Fibroblast of pulmonary artery (primary cell): Measurements from ENCODE around the gene RABGAP1L.

Experiments
- DNase-seq: peaks from one replicate; pipeline ENCODE4 v3.0.0-alpha.2; 2010; ENCODE audit warnings: low read depth
- H3K4me3 ChIP-seq: replicated peaks from 2 replicates; pipeline ENCODE4 v1.5.1; 2011; ENCODE audit warnings: low read depth, mild to moderate bottlenecking, control low read depth, low read length, moderate library complexity
- TF ChIP-seq, protein P1 (sequence below): IDR thresholded peaks from 2 replicates; pipeline ENCODE4 v1.5.1; 2011; ENCODE audit warnings: mild to moderate bottlenecking, control low read depth, low read length, inconsistent platforms; ENCODE audit errors: missing control alignments

Gene RABGAP1L

DNA sequence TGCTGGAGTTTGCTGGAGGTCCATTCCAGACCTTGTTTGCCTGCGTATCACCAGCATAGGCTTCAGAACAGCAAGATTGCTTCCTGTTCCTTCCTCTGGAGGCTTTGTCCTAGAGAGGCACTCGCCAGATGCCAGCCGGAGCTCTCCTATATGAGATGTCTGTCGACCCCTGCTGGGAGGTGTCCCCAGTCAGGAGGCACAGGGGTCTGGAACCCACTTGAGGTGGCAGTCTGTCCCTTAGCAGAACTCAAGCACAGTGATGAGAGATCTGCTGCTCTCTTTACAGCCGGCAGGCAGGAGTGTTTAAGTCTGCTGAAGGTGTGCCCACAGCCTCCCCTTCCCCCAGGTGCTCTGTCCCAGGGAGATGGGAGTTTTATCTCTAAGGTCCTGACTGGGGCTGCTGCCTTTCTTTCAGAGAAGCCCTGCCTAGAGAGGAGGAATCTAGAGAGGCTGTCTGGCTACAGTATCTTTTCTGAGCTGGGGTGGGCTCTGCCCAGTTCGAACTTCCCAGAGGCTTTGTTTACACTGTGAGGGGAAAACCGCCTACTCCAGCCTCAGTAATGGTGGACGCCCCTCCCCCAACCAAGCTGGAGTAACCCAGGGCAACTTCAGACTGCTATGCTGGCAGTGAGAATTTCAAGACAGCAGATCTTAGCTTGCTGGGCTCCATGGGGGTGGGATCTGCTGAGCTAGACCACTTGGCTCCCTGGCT, 493.4 kb downstream of the RABGAP1L start:
- H3K4me3 ChIP-seq: no peak overlapping the region
- TF ChIP-seq, protein P1, sequence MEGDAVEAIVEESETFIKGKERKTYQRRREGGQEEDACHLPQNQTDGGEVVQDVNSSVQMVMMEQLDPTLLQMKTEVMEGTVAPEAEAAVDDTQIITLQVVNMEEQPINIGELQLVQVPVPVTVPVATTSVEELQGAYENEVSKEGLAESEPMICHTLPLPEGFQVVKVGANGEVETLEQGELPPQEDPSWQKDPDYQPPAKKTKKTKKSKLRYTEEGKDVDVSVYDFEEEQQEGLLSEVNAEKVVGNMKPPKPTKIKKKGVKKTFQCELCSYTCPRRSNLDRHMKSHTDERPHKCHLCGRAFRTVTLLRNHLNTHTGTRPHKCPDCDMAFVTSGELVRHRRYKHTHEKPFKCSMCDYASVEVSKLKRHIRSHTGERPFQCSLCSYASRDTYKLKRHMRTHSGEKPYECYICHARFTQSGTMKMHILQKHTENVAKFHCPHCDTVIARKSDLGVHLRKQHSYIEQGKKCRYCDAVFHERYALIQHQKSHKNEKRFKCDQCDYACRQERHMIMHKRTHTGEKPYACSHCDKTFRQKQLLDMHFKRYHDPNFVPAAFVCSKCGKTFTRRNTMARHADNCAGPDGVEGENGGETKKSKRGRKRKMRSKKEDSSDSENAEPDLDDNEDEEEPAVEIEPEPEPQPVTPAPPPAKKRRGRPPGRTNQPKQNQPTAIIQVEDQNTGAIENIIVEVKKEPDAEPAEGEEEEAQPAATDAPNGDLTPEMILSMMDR: no peak
- DNase-seq: no peak

DNA sequence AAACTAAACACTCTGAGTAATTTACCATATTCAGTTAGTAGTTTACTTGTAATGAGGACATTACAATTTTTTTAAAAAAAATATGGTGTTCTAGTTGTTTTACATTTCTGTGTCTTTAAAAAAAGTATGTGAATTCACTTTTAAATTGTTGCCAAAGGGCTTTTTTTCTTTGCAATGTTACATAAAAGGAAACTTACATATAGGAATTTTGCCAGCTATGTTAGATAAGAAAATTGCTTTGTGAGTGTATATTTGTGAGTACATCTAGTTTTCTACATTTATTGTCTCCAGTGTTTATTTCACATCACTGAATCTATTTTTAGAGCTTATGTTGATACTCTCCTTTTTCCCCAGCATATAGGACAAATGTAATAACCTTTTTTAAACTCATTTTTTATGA, 495.2 kb downstream of the RABGAP1L start:
- peak; percentile 4 for DNase-seq
- no peak overlapping the region for H3K4me3 ChIP-seq
- TF ChIP-seq, protein P1: no peak

GRCh38 chr1:174656409-174657059, 497.2 kb downstream of the RABGAP1L start:
- TF ChIP-seq, protein P1: no peak
- no peak overlapping the region for H3K4me3 ChIP-seq
- DNase-seq: no peak

- TF ChIP-seq, protein P1: no peak
- no peak for DNase-seq
- no peak overlapping the region for H3K4me3 ChIP-seq
Measured at GRCh38 chr1:174657411-174657810, 498.1 kb downstream of the RABGAP1L start.

- TF ChIP-seq, protein P1: no peak
- H3K4me3 ChIP-seq: no peak overlapping the region
- DNase-seq: no peak
Measured at GRCh38 chr1:174657893-174658292, 498.6 kb downstream of the RABGAP1L start.

- no peak overlapping the region for H3K4me3 ChIP-seq
- TF ChIP-seq, protein P1: no peak
- peak; percentile 33 for DNase-seq
Measured at GRCh38 chr1:174659823-174660222, 500.5 kb downstream of the RABGAP1L start.
